ENCODE data around the gene ARFGAP2. TPM values are rescaled to one million over a fixed set of nuclear protein-coding genes. Genes with fewer than 3 reads are reported as not detected.

Gene ARFGAP2
- total RNA-seq, 4 donors from 2014 or later, result 95.3 to 171 (median 119) TPM

GRCh38 chr11:47136921-47137320, 39.8 kb downstream of the ARFGAP2 start:
- DNase-seq, result no peak
- H3K9me3 ChIP-seq, result no peaks in the 10 kb centered on the region
- TF ChIP-seq POLR2A (IDR thresholded peaks at IDR 0.05) (no peak), CTCF (IDR thresholded peaks at IDR 0.05) (no peak)
- WGBS, 2 donors, result 72 to 76% methylated on average over 3 of the region's 3 CpGs
- peaks cover 0 to 21% (median 5%) of the 10 kb centered on the region in 3 donors for H3K4me1 ChIP-seq
- H3K36me3 ChIP-seq, result peaks cover 0 to 19% (median 4%) of the 10 kb centered on the region in 3 donors
- no peak overlapping the region for H3K4me3 ChIP-seq
- no peaks in the 10 kb centered on the region for H3K27me3 ChIP-seq
- H3K27ac ChIP-seq, result no peak overlapping the region
- intact Hi-C loops (cut with DNase I), result no loop called here

- no peaks in the 10 kb centered on the region for H3K27me3 ChIP-seq
- WGBS, 2 donors, result 79 to 90% methylated on average over 3 of the region's 3 CpGs
- no peak for DNase-seq
- peaks cover 0 to 19% (median 4%) of the 10 kb centered on the region in 3 donors for H3K36me3 ChIP-seq
- intact Hi-C loops (cut with DNase I), result no loop called here
- H3K4me1 ChIP-seq, result peaks cover 0 to 21% (median 5%) of the 10 kb centered on the region in 3 donors
- no peaks in the 10 kb centered on the region for H3K9me3 ChIP-seq
- H3K4me3 ChIP-seq, result no peak overlapping the region
- TF ChIP-seq POLR2A (IDR thresholded peaks at IDR 0.05), result no peak
- no peak for TF ChIP-seq CTCF (IDR thresholded peaks at IDR 0.05)
- H3K27ac ChIP-seq, result no peak overlapping the region
These were observed 40.4 kb downstream of the ARFGAP2 start for GRCh38 chr11:47136327-47136726.

- DNase-seq, result no peak
- 89 to 91% methylated on average over 1 of the region's 1 CpG for WGBS, 2 donors
- TF ChIP-seq CTCF (IDR thresholded peaks at IDR 0.05), result no peak
- TF ChIP-seq POLR2A (IDR thresholded peaks at IDR 0.05), result no peak
These were observed 43.7 kb downstream of the ARFGAP2 start for GRCh38 chr11:47132981-47133380.

GRCh38 chr11:47132490-47132889, 44.2 kb downstream of the ARFGAP2 start:
- Histone ChIP-seq H3K4me1 (peaks cover 0 to 6% (median 0%) of the 10 kb centered on the region in 3 donors), H3K9me3 (no peaks in the 10 kb centered on the region), H3K27ac (no peak overlapping the region), H3K36me3 (peaks cover 0 to 5% (median 0%) of the 10 kb centered on the region in 3 donors), H3K27me3 (no peaks in the 10 kb centered on the region), H3K4me3 (no peak overlapping the region)
- no peak for TF ChIP-seq CTCF (IDR thresholded peaks at IDR 0.05)
- no peak for TF ChIP-seq POLR2A (IDR thresholded peaks at IDR 0.05)
- DNase-seq, result no peak
- intact Hi-C loops (cut with DNase I), result no loop called here

More at GRCh38 chr11:47132981-47133380, 43.7 kb downstream of the ARFGAP2 start:
- Histone ChIP-seq H3K9me3 (no peaks in the 10 kb centered on the region), H3K27ac (no peak overlapping the region), H3K36me3 (peaks cover 0 to 10% (median 3%) of the 10 kb centered on the region in 3 donors), H3K4me1 (peaks cover 0 to 6% (median 0%) of the 10 kb centered on the region in 3 donors), H3K27me3 (no peaks in the 10 kb centered on the region), H3K4me3 (no peak overlapping the region)
- intact Hi-C loops (cut with DNase I), result no loop called here

GRCh38 chr11:47131136-47131535, 45.5 kb downstream of the ARFGAP2 start:
- Histone ChIP-seq H3K4me3 (no peak overlapping the region), H3K36me3 (no peaks in the 10 kb centered on the region), H3K4me1 (peaks cover 0 to 6% (median 0%) of the 10 kb centered on the region in 3 donors), H3K9me3 (no peaks in the 10 kb centered on the region), H3K27ac (no peak overlapping the region), H3K27me3 (no peaks in the 10 kb centered on the region)
- TF ChIP-seq CTCF (IDR thresholded peaks at IDR 0.05), result no peak
- TF ChIP-seq POLR2A (IDR thresholded peaks at IDR 0.05), result no peak
- no peak for DNase-seq
- 57 to 88% methylated on average over 2 of the region's 2 CpGs for WGBS, 2 donors
- intact Hi-C loops (cut with DNase I), result no loop called here

All from esophagus squamous epithelium (tissue), 5 donors.